ENCODE measurements around the gene NUP214.
"Not testable (repeated sequence)": the region's sequence is repeated elsewhere in the genome, so short reads cannot be mapped to it uniquely, and the experiment has no call there.

The NUP214 gene

GRCh38 chr9:131145245-131145644 lies 19.9 kb downstream of the NUP214 start:
- TF ChIP-seq POLR2A (IDR thresholded peaks at IDR 0.05; ENCODE audit: low read depth, low read length) (no peak), SPI1 (IDR thresholded peaks at IDR 0.05; ENCODE audit: low read depth, low read length) (no peak), POLR2AphosphoS5 (IDR thresholded peaks at IDR 0.05; ENCODE audit: low read depth, low read length) (no peak)
- FAIRE-seq (no peak), DNase-seq (ENCODE audit: insufficient read length, low spot score) (no peak)

GRCh38 chr9:131146186-131146585 lies 20.8 kb downstream of the NUP214 start:
- DNase-seq (ENCODE audit: insufficient read length, low spot score): no peak
- TF ChIP-seq POU2F2 (IDR thresholded peaks at IDR 0.05; ENCODE audit: low read depth, low read length) (no peak), SPI1 (IDR thresholded peaks at IDR 0.05; ENCODE audit: low read depth, low read length) (no peak), POLR2AphosphoS5 (IDR thresholded peaks at IDR 0.05; ENCODE audit: low read depth, low read length) (no peak), TAF1 (IDR thresholded peaks at IDR 0.05; ENCODE audit: low read depth, low read length) (no peak), PAX5 (IDR thresholded peaks at IDR 0.05; ENCODE audit: insufficient read depth, low read length, severe bottlenecking) (no peak), POLR2A (IDR thresholded peaks at IDR 0.05; ENCODE audit: low read depth, low read length) (no peak)
- FAIRE-seq: no peak

- TF ChIP-seq POLR2A (IDR thresholded peaks at IDR 0.05; ENCODE audit: low read depth, low read length) (no peak), PAX5 (IDR thresholded peaks at IDR 0.05; ENCODE audit: insufficient read depth, low read length, severe bottlenecking) (no peak), TAF1 (IDR thresholded peaks at IDR 0.05; ENCODE audit: low read depth, low read length) (no peak), POLR2AphosphoS5 (IDR thresholded peaks at IDR 0.05; ENCODE audit: low read depth, low read length) (no peak), POU2F2 (IDR thresholded peaks at IDR 0.05; ENCODE audit: low read depth, low read length) (no peak), SPI1 (IDR thresholded peaks at IDR 0.05; ENCODE audit: low read depth, low read length) (no peak)
- DNase-seq (ENCODE audit: insufficient read length, low spot score) (no peak), FAIRE-seq (no peak)
Observed at GRCh38 chr9:131148276-131148675, 22.9 kb downstream of the NUP214 start.

- FAIRE-seq: no peak
- TF ChIP-seq POLR2A (IDR thresholded peaks at IDR 0.05; ENCODE audit: low read depth, low read length) (no peak), SPI1 (IDR thresholded peaks at IDR 0.05; ENCODE audit: low read depth, low read length) (no peak), TAF1 (IDR thresholded peaks at IDR 0.05; ENCODE audit: low read depth, low read length) (no peak), POU2F2 (IDR thresholded peaks at IDR 0.05; ENCODE audit: low read depth, low read length) (no peak), PAX5 (IDR thresholded peaks at IDR 0.05; ENCODE audit: insufficient read depth, low read length, severe bottlenecking) (no peak), POLR2AphosphoS5 (IDR thresholded peaks at IDR 0.05; ENCODE audit: low read depth, low read length) (no peak)
- no peak for DNase-seq (ENCODE audit: insufficient read length, low spot score)
Observed at GRCh38 chr9:131148966-131149687, 23.7 kb downstream of the NUP214 start.

DNA sequence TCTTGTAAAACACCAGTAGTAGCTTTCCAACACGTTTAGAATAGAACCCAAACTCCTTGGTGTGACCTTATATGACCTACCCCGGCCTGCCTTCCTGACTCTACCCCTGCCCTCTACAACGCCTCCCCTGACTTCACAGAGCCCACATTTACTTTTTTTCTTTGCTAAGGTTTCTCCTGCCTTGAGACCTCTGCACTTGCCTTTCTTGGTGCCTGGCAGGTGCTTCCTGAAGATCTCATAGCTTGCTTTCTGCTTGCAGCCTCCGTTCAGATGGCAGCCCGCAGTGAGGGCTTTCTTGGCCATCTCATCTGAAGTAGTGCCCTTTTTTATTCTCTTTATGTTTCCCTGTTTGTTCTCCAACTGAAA lies 24.3 kb downstream of the NUP214 start:
- TF ChIP-seq TAF1 (IDR thresholded peaks at IDR 0.05; ENCODE audit: low read depth, low read length) (no peak), POLR2A (IDR thresholded peaks at IDR 0.05; ENCODE audit: low read depth, low read length) (no peak), PAX5 (IDR thresholded peaks at IDR 0.05; ENCODE audit: insufficient read depth, low read length, severe bottlenecking) (no peak), POU2F2 (IDR thresholded peaks at IDR 0.05; ENCODE audit: low read depth, low read length) (no peak), POLR2AphosphoS5 (IDR thresholded peaks at IDR 0.05; ENCODE audit: low read depth, low read length) (no peak), SPI1 (IDR thresholded peaks at IDR 0.05; ENCODE audit: low read depth, low read length) (no peak)
- no peak for FAIRE-seq
- no peak for DNase-seq (ENCODE audit: insufficient read length, low spot score)

DNA sequence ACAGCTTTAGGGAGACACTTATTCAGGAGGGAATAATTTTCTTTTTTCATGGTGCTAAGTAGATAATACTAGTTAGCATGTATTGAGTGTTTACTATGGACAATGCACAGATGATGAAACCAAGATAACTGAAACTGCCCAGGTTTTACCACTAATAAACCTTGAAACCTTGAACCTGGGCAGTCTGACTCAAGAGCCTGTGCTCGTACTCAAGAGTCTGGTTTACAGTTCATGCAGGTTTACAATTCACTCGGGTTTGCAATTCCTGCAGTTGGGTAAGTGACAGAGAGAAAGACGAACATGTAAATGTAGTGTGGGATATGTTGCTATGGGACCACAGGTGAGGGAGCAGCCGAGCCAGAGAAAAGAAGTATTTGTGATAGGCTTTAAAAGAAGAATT lies 28.2 kb downstream of the NUP214 start:
- no peak for FAIRE-seq

GRCh38 chr9:131158673-131159072 lies 33.3 kb downstream of the NUP214 start:
- not testable (repeated sequence) for FAIRE-seq

More for the DNA sequence above, 28.2 kb downstream of the NUP214 start:
- TF ChIP-seq SPI1 (IDR thresholded peaks at IDR 0.05; ENCODE audit: low read depth, low read length) (no peak), POLR2A (IDR thresholded peaks at IDR 0.05; ENCODE audit: low read depth, low read length) (no peak), POLR2AphosphoS5 (IDR thresholded peaks at IDR 0.05; ENCODE audit: low read depth, low read length) (no peak), PAX5 (IDR thresholded peaks at IDR 0.05; ENCODE audit: insufficient read depth, low read length, severe bottlenecking) (no peak), TAF1 (IDR thresholded peaks at IDR 0.05; ENCODE audit: low read depth, low read length) (no peak), POU2F2 (IDR thresholded peaks at IDR 0.05; ENCODE audit: low read depth, low read length) (no peak)
- DNase-seq (ENCODE audit: insufficient read length, low spot score): no peak

GRCh38 chr9:131160416-131161112 lies 35.2 kb downstream of the NUP214 start:
- FAIRE-seq: no peak
- TF ChIP-seq POLR2AphosphoS5 (IDR thresholded peaks at IDR 0.05; ENCODE audit: low read depth, low read length): no peak
- TF ChIP-seq POU2F2 (IDR thresholded peaks at IDR 0.05; ENCODE audit: low read depth, low read length): no peak
- TF ChIP-seq TAF1 (IDR thresholded peaks at IDR 0.05; ENCODE audit: low read depth, low read length): no peak
- no peak for TF ChIP-seq PAX5 (IDR thresholded peaks at IDR 0.05; ENCODE audit: insufficient read depth, low read length, severe bottlenecking)
- TF ChIP-seq SPI1 (IDR thresholded peaks at IDR 0.05; ENCODE audit: low read depth, low read length): no peak
- TF ChIP-seq POLR2A (IDR thresholded peaks at IDR 0.05; ENCODE audit: low read depth, low read length): no peak
- no peak for DNase-seq (ENCODE audit: insufficient read length, low spot score)

More at GRCh38 chr9:131158673-131159072, 33.3 kb downstream of the NUP214 start:
- DNase-seq (ENCODE audit: insufficient read length, low spot score): not testable (repeated sequence)

DNA sequence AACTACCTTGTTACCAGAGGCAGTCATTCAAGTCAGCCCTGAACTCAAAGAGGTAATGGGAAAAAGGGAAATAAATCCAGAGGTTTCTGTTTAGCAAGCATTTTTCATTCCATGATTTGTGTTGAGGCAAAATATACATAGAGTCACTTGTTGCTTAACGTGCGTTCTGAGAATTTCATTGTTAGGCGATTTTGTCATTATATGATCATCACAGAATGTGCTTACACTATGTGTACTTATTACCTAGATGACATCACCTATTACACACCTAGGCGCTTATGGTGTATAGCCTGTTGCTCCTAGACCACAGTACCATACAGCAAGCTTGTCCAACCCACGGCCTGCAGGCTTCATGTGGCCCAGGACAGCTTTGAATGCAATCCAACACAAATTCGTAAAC lies 36.2 kb downstream of the NUP214 start:
- no peak for FAIRE-seq
- TF ChIP-seq POLR2A (IDR thresholded peaks at IDR 0.05; ENCODE audit: low read depth, low read length) (no peak), SPI1 (IDR thresholded peaks at IDR 0.05; ENCODE audit: low read depth, low read length) (no peak), TAF1 (IDR thresholded peaks at IDR 0.05; ENCODE audit: low read depth, low read length) (no peak), POU2F2 (IDR thresholded peaks at IDR 0.05; ENCODE audit: low read depth, low read length) (no peak), POLR2AphosphoS5 (IDR thresholded peaks at IDR 0.05; ENCODE audit: low read depth, low read length) (no peak), PAX5 (IDR thresholded peaks at IDR 0.05; ENCODE audit: insufficient read depth, low read length, severe bottlenecking) (no peak)
- no peak for DNase-seq (ENCODE audit: insufficient read length, low spot score)

DNA sequence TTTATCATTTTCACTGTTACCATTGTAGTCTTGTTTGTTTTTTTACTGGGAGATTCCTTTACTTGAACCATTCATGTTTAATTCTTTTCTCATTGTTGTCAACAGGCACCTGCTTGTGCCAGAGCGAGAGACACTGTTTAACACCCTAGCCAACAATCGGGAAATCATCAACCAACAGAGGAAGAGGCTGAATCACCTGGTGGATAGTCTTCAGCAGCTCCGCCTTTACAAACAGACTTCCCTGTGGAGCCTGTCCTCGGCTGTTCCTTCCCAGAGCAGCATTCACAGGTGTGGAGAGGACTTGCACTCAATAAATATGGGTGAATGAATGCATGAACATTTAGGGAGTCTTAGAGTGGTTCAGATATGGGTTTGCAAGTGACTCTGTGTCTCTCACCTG lies 37.5 kb downstream of the NUP214 start:
- DNase-seq (ENCODE audit: insufficient read length, low spot score) (no peak), FAIRE-seq (no peak)
- TF ChIP-seq SPI1 (IDR thresholded peaks at IDR 0.05; ENCODE audit: low read depth, low read length): no peak
- TF ChIP-seq TAF1 (IDR thresholded peaks at IDR 0.05; ENCODE audit: low read depth, low read length): no peak
- TF ChIP-seq PAX5 (IDR thresholded peaks at IDR 0.05; ENCODE audit: insufficient read depth, low read length, severe bottlenecking): no peak
- no peak for TF ChIP-seq POLR2A (IDR thresholded peaks at IDR 0.05; ENCODE audit: low read depth, low read length)
- TF ChIP-seq POU2F2 (IDR thresholded peaks at IDR 0.05; ENCODE audit: low read depth, low read length): no peak
- TF ChIP-seq POLR2AphosphoS5 (IDR thresholded peaks at IDR 0.05; ENCODE audit: low read depth, low read length): no peak
